Measurements from ENCODE around the gene TRIM58.

Gene TRIM58

GRCh38 chr1:247884797-247885413 lies 27.9 kb downstream of the TRIM58 start:
- no peak for DNase-seq (ENCODE audit: low read depth)

GRCh38 chr1:247895163-247895637 lies 38.2 kb downstream of the TRIM58 start, which contains the start of gene OR2W3:
Gene OR2W3 (plus strand): TSS chr1:247895587. CDS start chr1:247895587, 0 bp downstream.
- no peak for DNase-seq (ENCODE audit: low read depth)

- no peak for DNase-seq (ENCODE audit: low read depth)
These were observed 39.0 kb downstream of the TRIM58 start for GRCh38 chr1:247895976-247896375.

GRCh38 chr1:247904122-247904521 lies 47.1 kb downstream of the TRIM58 start:
- no peak for DNase-seq (ENCODE audit: low read depth)

- no peak for DNase-seq (ENCODE audit: low read depth)
These were observed 48.2 kb downstream of the TRIM58 start for GRCh38 chr1:247905181-247905580.

- DNase-seq (ENCODE audit: low read depth) = no peak
These were observed 49.0 kb downstream of the TRIM58 start for GRCh38 chr1:247905910-247906503.

- DNase-seq (ENCODE audit: low read depth) = no peak
These were observed 49.6 kb downstream of the TRIM58 start for GRCh38 chr1:247906504-247907047.

GRCh38 chr1:247908766-247909165 lies 51.8 kb downstream of the TRIM58 start:
- no peak for DNase-seq (ENCODE audit: low read depth)

GRCh38 chr1:247913786-247914185 lies 56.8 kb downstream of the TRIM58 start:
- no peak for DNase-seq (ENCODE audit: low read depth)

GRCh38 chr1:247914941-247915662 lies 58.1 kb downstream of the TRIM58 start:
- no peak for DNase-seq (ENCODE audit: low read depth)

- no peak for DNase-seq (ENCODE audit: low read depth)
These were observed 63.0 kb downstream of the TRIM58 start, which contains the start of gene OR2T8 for GRCh38 chr1:247919952-247920351. Gene OR2T8 (plus strand): TSS chr1:247920252. CDS start chr1:247921018, 766 bp downstream.

- no peak for DNase-seq (ENCODE audit: low read depth)
These were observed 67.0 kb downstream of the TRIM58 start for GRCh38 chr1:247923941-247924340.

- no peak for DNase-seq (ENCODE audit: low read depth)
These were observed 67.9 kb downstream of the TRIM58 start, which contains the start of gene OR2AJ1 for GRCh38 chr1:247924868-247925267. Gene OR2AJ1 (plus strand): TSS chr1:247924889. CDS start chr1:247933769, 8,880 bp downstream.
